HG02852 (cell line): ENCODE measurements around the gene SH3BP5L.
"Not testable (repeated sequence)": the region's sequence is repeated elsewhere in the genome, so short reads cannot be mapped to it uniquely, and the experiment has no call there.

Experiments used
- ATAC-seq: cut with Tn5 transposase; IDR thresholded peaks from one replicate; pipeline ENCODE4 v1.9.1; 2021; ENCODE audit warnings: mild to moderate bottlenecking, moderate library complexity; ENCODE audit not compliant: unreplicated experiment

The SH3BP5L gene

GRCh38 chr1:248810727-248811513, 14.8 kb downstream of the SH3BP5L start:
- ATAC-seq, result no peak

- no peak for ATAC-seq
Measured at GRCh38 chr1:248810000-248810726, 15.6 kb downstream of the SH3BP5L start.

GRCh38 chr1:248808876-248809275, 16.8 kb downstream of the SH3BP5L start:
- no peak for ATAC-seq

GRCh38 chr1:248807067-248807737, 18.5 kb downstream of the SH3BP5L start:
- ATAC-seq, result peak; percentile 41

- ATAC-seq, result no peak
Measured at GRCh38 chr1:248805876-248806275, 19.8 kb downstream of the SH3BP5L start.

- ATAC-seq, result peak; percentile 93
Measured at GRCh38 chr1:248804771-248805681, 20.7 kb downstream of the SH3BP5L start.

GRCh38 chr1:248803501-248803900, 22.2 kb downstream of the SH3BP5L start:
- not testable (repeated sequence) for ATAC-seq

- no peak for ATAC-seq
Measured at GRCh38 chr1:248802454-248802853, 23.3 kb downstream of the SH3BP5L start.

- ATAC-seq, result no peak
Measured at GRCh38 chr1:248800459-248800858, 25.3 kb downstream of the SH3BP5L start.

GRCh38 chr1:248798791-248799190, 26.9 kb downstream of the SH3BP5L start:
- no peak for ATAC-seq

- ATAC-seq, result not testable (repeated sequence)
Measured at GRCh38 chr1:248794663-248795062, 31.1 kb downstream of the SH3BP5L start.

- ATAC-seq, result peak; percentile 89
Measured at GRCh38 chr1:248793592-248793991, 32.1 kb downstream of the SH3BP5L start.

- ATAC-seq, result peak; percentile 38
Measured at GRCh38 chr1:248792342-248792741, 33.4 kb downstream of the SH3BP5L start.

- no peak for ATAC-seq
Measured at GRCh38 chr1:248791010-248791409, 34.7 kb downstream of the SH3BP5L start.

GRCh38 chr1:248790456-248790855, 35.3 kb downstream of the SH3BP5L start:
- ATAC-seq, result no peak

- ATAC-seq, result not testable (repeated sequence)
Measured at GRCh38 chr1:248789337-248789736, 36.4 kb downstream of the SH3BP5L start.

GRCh38 chr1:248788327-248788726, 37.4 kb downstream of the SH3BP5L start:
- no peak for ATAC-seq

GRCh38 chr1:248787430-248787829, 38.3 kb downstream of the SH3BP5L start:
- ATAC-seq, result no peak

GRCh38 chr1:248786156-248786555, 39.6 kb downstream of the SH3BP5L start:
- ATAC-seq, result no peak

GRCh38 chr1:248783367-248783766, 42.3 kb downstream of the SH3BP5L start:
- no peak for ATAC-seq
